GM12801 (cell line): ENCODE data around the gene LRMDA.

Source experiments
- TF ChIP-seq, protein P1 (sequence below): IDR thresholded peaks from one replicate; pipeline ENCODE4 v1.5.1; 2011; ENCODE audit warnings: control low read depth; ENCODE audit not compliant: insufficient read length; ENCODE audit errors: extremely low read depth

LRMDA gene

DNA sequence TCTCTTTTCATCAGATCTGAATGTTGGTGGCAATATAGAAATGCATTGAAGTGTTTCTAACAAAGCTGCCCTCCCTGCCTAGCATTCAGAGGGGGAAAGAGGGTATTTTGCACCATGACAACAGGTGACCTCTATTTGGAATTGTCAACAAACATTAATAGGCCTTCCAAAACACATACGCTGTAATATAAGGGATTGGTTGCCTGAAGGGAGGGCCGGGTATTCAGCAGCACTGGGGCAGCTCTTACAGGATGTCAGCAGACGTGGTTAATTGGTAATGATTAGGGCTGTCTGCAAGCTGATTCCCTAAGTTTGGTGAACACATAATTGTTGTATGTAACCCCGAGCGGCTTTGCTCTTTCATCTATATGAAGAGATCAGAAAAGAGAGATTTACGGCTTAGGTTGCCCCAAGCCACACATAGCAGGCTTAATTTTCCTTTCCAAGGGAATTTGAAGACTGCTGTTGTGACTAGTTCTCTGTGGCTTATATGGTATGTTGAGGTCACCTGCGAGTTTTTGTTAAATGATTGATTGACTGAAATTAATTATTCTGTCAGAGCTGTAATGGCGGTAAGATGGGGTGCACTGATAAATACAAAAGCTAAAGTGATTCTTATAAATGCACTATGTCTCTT lies 759.3 kb downstream of the LRMDA start:
- TF ChIP-seq, protein P1, sequence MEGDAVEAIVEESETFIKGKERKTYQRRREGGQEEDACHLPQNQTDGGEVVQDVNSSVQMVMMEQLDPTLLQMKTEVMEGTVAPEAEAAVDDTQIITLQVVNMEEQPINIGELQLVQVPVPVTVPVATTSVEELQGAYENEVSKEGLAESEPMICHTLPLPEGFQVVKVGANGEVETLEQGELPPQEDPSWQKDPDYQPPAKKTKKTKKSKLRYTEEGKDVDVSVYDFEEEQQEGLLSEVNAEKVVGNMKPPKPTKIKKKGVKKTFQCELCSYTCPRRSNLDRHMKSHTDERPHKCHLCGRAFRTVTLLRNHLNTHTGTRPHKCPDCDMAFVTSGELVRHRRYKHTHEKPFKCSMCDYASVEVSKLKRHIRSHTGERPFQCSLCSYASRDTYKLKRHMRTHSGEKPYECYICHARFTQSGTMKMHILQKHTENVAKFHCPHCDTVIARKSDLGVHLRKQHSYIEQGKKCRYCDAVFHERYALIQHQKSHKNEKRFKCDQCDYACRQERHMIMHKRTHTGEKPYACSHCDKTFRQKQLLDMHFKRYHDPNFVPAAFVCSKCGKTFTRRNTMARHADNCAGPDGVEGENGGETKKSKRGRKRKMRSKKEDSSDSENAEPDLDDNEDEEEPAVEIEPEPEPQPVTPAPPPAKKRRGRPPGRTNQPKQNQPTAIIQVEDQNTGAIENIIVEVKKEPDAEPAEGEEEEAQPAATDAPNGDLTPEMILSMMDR = no peak

DNA sequence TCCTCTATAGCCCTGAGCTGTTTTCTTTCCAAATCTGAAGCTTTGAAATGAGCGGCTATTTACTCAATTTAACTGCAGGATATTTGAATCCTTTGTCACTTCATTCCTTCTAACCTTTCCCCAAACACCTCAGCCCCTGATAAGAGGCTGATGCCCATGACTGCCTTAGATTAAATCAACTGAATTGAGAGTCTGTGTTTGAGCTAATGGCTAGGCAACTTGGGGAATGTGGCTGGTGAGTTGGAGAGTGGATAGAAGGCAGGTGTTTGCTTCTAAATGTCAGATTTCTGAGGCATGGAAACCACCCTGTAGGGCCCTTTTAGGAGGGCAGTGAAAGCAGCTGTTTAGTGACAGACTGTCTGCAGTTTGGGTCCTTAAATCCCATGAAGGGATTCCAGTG lies 759.9 kb downstream of the LRMDA start:
- TF ChIP-seq, protein P1 = no peak

DNA sequence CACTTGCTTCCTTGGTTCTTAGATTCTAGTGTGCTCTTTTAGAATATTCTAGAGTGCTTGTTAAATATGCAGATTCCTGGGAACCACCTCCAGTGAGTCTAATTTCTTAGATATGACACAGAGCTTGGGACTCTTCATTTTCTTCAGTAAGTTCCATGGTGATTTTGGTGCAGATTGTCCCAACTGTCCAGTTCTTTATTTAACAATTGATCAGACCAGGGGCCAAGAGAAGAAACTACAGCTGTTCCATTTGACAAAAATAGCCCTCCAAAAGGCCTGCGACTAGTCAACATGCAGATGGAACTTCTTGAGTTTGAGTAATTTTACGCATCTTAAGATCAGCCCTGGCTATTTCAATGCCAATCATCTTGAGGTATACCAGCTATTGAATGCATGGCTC lies 760.7 kb downstream of the LRMDA start:
- TF ChIP-seq, protein P1 = no peak

DNA sequence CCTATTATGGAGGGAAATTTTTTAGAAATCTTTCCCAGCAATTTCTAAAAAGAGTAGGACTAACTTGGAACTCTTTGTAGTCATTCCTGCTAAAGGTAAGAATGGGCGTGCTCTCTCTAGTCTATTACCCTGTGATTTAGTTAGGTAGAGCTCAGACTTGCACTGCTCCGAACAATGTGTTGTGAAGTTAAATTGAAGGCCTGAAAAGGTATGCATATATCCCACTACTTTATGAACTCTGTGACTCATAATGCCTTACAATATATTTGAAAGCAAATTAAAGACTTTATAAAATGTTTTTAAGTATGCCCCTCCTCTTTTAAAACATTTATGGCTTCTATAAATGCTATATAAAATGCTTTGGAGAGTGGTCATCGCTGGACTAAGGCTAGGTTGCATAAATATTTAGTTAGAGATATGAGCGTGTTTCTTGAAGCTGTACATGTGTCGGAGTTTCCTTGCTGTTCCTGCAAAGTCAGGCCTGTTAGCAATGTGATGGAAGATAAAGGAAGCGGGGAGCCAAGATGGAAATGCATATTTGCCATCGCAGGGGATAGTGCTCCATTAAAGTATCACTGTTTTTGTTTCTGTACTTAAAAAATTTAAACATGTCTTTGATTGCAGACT lies 761.4 kb downstream of the LRMDA start:
- TF ChIP-seq, protein P1 = no peak

DNA sequence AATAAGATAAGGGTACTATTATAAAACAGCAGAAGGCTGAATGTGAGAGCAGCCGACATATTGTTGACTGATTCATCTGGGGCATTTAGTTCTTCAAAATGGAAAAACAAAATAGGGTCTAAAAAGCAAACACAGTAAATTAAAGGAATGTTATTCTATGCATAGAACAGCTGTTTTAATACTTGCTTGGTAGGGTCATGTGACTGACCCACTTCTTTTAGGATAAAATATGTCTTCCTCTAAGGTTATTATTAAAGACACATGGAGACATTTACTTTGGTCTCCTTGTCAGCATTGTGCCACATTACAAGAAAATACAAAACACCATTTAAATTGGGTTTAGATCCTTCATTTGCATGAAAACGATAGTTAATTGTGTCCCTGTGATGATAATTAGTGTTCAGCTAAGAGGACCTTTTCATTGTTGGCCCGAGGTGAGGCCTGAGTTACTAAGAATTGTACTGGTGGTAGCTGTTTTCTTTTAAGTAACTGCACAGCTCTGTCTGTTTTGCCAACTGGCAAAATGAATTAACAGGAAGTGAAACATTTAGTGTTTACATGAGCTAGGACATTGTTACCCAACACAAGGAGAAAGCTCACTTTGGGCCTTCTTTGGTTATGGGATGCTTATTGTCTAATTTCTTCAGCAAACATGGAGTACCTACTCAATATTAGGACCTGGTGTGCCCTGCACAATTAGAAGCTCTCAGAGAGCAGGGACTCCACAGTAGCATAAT lies 764.4 kb downstream of the LRMDA start:
- TF ChIP-seq, protein P1 = no peak

DNA sequence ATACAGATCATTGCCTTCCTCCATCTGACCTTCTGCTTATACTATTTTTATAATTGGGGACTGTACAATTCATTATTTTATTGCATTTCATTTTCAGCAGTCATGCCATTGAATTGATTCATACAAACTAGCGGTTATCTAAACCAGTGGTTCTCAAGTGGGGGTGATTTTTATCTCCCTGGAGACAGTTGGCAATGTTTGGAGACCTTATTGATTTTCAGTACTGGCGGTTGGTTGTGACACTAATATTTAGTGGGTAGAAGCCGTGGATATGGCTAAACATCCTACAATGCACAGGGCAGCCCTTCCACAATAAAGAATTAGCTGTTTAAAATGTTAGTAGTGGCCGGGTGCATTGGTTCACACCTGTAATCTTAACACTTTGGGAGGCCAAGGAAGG lies 765.9 kb downstream of the LRMDA start:
- TF ChIP-seq, protein P1 = no peak

DNA sequence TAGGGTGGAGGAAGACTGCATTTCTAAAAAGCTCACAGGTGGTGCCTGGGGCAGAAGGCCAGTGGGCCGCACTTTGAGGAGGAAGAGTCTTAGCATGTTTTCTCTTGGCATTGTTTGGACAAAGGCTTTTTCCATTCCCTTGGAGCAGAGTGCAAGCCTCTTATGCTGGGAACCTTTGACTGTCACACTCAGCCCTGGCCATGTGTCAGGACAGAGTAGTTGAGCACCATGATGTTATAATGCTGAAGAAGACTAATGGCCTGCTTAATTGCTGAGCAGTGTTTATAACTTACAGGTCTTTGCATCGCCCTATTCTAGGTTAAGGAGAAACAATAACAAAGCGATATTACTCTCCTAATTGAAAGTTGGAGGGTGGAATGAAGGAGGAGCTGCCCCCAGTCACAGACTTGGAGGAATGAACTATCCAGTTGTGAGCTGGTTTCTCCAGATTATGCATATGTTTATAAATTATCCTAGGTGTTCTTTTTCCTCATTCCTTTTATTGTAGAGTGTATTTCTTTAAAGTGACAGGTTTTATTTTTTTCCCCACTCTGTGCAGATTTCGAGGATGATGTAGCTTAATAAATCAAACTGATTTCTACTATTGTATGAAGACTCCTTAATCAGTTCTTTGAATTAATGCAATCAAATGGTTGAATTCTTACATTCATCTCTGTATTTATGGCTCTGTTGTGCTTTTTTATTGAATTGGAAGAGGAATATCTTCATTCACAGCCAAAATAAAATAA lies 767.0 kb downstream of the LRMDA start:
- TF ChIP-seq, protein P1 = no peak
